Esophagus squamous epithelium (tissue), 4 donors: Measurements from ENCODE around the gene INTS2.
"Not testable (repeated sequence)": the region's sequence is repeated elsewhere in the genome, so short reads cannot be mapped to it uniquely, and the experiment has no call there.

Experiments
- CTCF ChIP-seq, 6 experiments: fragments of 450-650 bp in 4 of 6; fragments of 200-600 bp in 2 of 6; sonication (generic) in 2 of 6; IDR thresholded peaks; one replicate each; pipeline ENCODE4 v1.5.1; 2016 to 2019; ENCODE audit warnings: antibody characterized with exemption in 6 of 6, mild to moderate bottlenecking in 4 of 6, moderate library complexity in 4 of 6
- POLR2A ChIP-seq, 4 donors: fragments of 450-650 bp; IDR thresholded peaks; one replicate each; pipeline ENCODE4 v1.6.1; 2017; ENCODE audit warnings: antibody characterized with exemption in 4 of 4, mild to moderate bottlenecking in 4 of 4, moderate library complexity in 3 of 4

GRCh38 chr17:61915162-61915561 is 12.6 kb downstream of the INTS2 start:
- not testable (repeated sequence) for TF ChIP-seq CTCF, POLR2A (IDR thresholded peaks at IDR 0.05)
